Endodermal cell (in vitro differentiated cells): ENCODE measurements around the gene TNIK. TPM values are rescaled to one million over a fixed set of nuclear protein-coding genes. Genes with fewer than 3 reads are reported as not detected.

Experiments used
- DNase-seq: peaks from one replicate; pipeline ENCODE4 v3.0.0-alpha.2; 2017
- H3K27ac ChIP-seq: 2 replicates; pipeline ENCODE4 v1.5.1; 2013; ENCODE audit warnings: mild to moderate bottlenecking, low read depth, low read length, moderate library complexity
- H3K27me3 ChIP-seq: 2 replicates; pipeline ENCODE4 v1.6.1; 2013; ENCODE audit warnings: mild to moderate bottlenecking, low read length, moderate library complexity; ENCODE audit not compliant: insufficient read depth, control insufficient read depth, poor library complexity, severe bottlenecking
- H3K36me3 ChIP-seq: 2 replicates; pipeline ENCODE4 v1.7.0; 2013; ENCODE audit warnings: mild to moderate bottlenecking, low read length, moderate library complexity; ENCODE audit not compliant: control insufficient read depth, insufficient read depth
- H3K4me1 ChIP-seq: one replicate; pipeline ENCODE4 v1.7.0; 2013; ENCODE audit warnings: low read length; ENCODE audit not compliant: control insufficient read depth, insufficient read depth
- H3K4me3 ChIP-seq: 2 replicates; pipeline ENCODE4 v1.5.1; 2013; ENCODE audit warnings: mild to moderate bottlenecking, low read length, moderate library complexity
- H3K9ac ChIP-seq: 2 replicates; pipeline ENCODE4 v1.6.1; 2013; ENCODE audit warnings: mild to moderate bottlenecking, low read length, moderate library complexity; ENCODE audit not compliant: poor library complexity, severe bottlenecking; ENCODE audit errors: extremely low read depth
- H3K9me3 ChIP-seq: 2 replicates; pipeline ENCODE4 v1.6.1; 2013; ENCODE audit warnings: mild to moderate bottlenecking, low read length, moderate library complexity; ENCODE audit not compliant: control insufficient read depth
- H3K27ac Mint-ChIP-seq: 2 replicates; pipeline ENCODE4 v1.8.0; 2020; ENCODE audit warnings: mixed read lengths
- H3K27me3 Mint-ChIP-seq: 2 replicates; pipeline ENCODE4 v1.8.0; 2021; ENCODE audit warnings: mild to moderate bottlenecking, mixed read lengths; ENCODE audit not compliant: insufficient read depth
- H3K36me3 Mint-ChIP-seq: 2 replicates; pipeline ENCODE4 v1.8.0; 2020; ENCODE audit warnings: low read depth, mixed read lengths
- H3K4me1 Mint-ChIP-seq: 2 replicates; pipeline ENCODE4 v1.8.0; 2020; ENCODE audit warnings: mixed read lengths
- H3K4me3 Mint-ChIP-seq: 2 replicates; pipeline ENCODE4 v1.8.0; 2020; ENCODE audit warnings: mild to moderate bottlenecking, moderate library complexity, mixed read lengths
- H3K9me3 Mint-ChIP-seq: 2 replicates; pipeline ENCODE4 v1.8.0; 2020; ENCODE audit warnings: mild to moderate bottlenecking, mixed read lengths
- CTCF ChIP-seq: fragments of 200-600 bp; sonication (generic); conservative IDR thresholded peaks from 2 replicates; pipeline ENCODE4 v1.5.0; 2021; ENCODE audit warnings: antibody characterized with exemption, mild to moderate bottlenecking
- WGBS, 2 experiments: methylation state at CpG; one replicate each; pipeline versions ENCODE4 v1.1.5 to v1.1.7; 2013; ENCODE audit warnings: missing lambda C conversion rate in 2 of 2, mixed read lengths in 1 of 2; ENCODE audit not compliant: insufficient coverage in 1 of 2, insufficient read length in 1 of 2; 5-methylcytosine and 5-hydroxymethylcytosine counted together
- total RNA-seq, 2 donors: library from RNA; stranded (reverse); fragmentation: NEBNext Ultra II Directional in 1 of 2; extraction: Animal tissue kit (Norgen Biotek cat#: 25700) in 1 of 2; gene quantifications; 2 replicates in 1 of 2; 3 replicates in 1 of 2; pipeline ENCODE4 v1.2.1, GENCODE V29; 2021

The TNIK gene
- total RNA-seq, 2 donors from 2014 or later: 12.2 to 14.9 TPM

DNA sequence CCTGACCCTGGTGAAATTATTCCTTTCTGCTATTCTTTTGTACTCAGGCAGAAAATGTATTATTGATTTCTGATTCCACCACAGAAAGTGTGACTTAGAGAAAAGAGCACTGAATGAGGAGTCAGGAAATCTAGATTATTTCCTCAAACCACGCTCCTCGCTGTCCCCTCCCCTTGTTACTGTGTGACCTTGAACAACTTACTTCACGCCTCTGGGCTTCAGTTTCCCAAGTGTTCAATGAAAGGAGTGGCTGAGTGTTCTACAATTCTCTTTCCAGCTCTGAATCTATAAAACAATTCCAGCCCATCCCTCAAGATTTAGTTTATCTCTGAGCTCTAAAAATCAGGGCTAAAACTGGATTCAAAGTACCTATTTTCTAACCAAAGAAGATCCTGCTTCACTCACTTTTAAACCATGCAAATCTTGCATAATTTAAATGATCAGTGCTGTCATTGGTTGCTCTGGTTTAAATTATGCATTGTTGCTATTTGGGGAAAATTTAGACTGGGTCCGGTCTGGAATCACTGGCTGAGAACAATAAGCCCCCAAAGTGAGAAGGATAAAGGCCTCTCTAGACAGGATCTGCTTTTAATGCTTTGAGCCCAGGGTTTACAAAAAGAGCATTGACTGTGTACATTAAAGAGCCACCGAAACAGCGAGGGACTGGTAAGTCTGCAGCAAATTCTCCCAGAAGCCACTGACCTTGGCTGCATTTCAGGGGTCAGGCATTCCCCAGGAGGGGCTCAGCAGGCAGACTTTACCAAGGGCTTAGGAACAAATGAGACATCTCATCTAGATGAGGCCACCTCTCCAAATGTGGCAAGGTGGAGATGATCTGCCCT is 3.2 kb downstream of the TNIK start:
- H3K27ac Mint-ChIP-seq: peak overlapping the region; percentile 65
- peak overlapping the region; percentile 10 for H3K27ac ChIP-seq
- H3K4me3 Mint-ChIP-seq: peak overlapping the region; percentile 70
- peaks cover 8% of the 10 kb centered on the region for H3K4me1 ChIP-seq
- H3K9me3 ChIP-seq: no peaks in the 10 kb centered on the region
- H3K27me3 Mint-ChIP-seq: peaks cover 48% of the 10 kb centered on the region
- no peak for DNase-seq
- TF ChIP-seq CTCF: no peak
- H3K36me3 ChIP-seq: no peaks in the 10 kb centered on the region
- no peaks in the 10 kb centered on the region for H3K36me3 Mint-ChIP-seq
- peak overlapping the region; percentile 88 for H3K4me3 ChIP-seq
- 47 to 66% methylated on average over 4 to 6 of the region's 6 CpGs for WGBS, 2 experiments
- H3K4me1 Mint-ChIP-seq: peaks cover 47% of the 10 kb centered on the region
- no peaks in the 10 kb centered on the region for H3K9me3 Mint-ChIP-seq
- H3K27me3 ChIP-seq: peaks cover 43% of the 10 kb centered on the region
- H3K9ac ChIP-seq: no peak overlapping the region

DNA sequence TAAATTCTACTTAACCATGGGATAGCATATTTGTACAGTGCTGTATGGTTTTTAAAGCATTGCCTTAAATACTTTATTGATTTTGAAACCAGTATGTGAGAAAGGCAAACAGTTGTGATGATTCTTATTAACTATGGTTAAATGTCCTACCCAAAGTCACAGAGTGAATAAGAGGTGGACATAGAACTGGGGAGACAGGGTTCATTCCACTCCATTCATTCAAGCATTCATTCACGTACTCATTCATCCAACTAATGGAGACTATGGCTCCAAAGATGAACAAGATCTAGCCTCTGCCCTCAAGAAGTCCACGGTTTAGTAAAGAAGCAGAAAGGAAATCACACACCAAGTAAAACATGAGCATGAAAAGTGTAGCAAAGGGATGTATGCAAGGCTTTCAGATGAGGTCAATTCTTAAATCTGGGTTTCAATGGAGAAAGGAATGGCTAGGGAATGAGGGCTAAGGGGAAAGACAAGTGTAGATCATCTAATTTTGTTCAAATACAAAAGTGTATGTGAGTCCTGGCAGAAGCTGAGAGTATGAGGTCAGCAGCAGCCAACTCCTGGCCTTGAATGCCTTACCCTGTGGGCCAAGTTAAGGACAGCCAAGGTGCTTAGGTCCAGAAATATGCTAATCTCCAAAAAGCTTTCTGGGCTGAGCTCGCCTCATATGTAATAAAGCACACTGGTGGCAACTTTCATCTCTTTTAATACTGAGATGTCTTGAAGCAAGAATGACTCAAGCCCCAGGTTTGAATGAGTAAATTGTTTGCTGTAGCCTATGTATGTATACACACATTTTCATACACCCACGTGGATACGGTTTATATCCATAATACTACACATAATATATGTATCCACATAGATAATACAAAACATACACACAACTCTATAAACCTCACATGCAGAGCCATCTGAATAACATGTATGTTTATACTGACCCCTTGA is 4.3 kb downstream of the TNIK start:
- H3K9ac ChIP-seq: no peak overlapping the region
- peaks cover 37% of the 10 kb centered on the region for H3K27me3 Mint-ChIP-seq
- H3K4me3 Mint-ChIP-seq: no peak overlapping the region
- H3K36me3 ChIP-seq: no peaks in the 10 kb centered on the region
- peaks cover 39% of the 10 kb centered on the region for H3K4me1 Mint-ChIP-seq
- DNase-seq: no peak
- no peak overlapping the region for H3K27ac Mint-ChIP-seq
- 50 to 54% methylated on average over 2 to 5 of the region's 5 CpGs for WGBS, 2 experiments
- H3K4me1 ChIP-seq: peaks cover 8% of the 10 kb centered on the region
- H3K4me3 ChIP-seq: no peak overlapping the region
- no peaks in the 10 kb centered on the region for H3K9me3 ChIP-seq
- no peaks in the 10 kb centered on the region for H3K9me3 Mint-ChIP-seq
- H3K27me3 ChIP-seq: peaks cover 32% of the 10 kb centered on the region
- TF ChIP-seq CTCF: no peak
- H3K36me3 Mint-ChIP-seq: no peaks in the 10 kb centered on the region
- no peak overlapping the region for H3K27ac ChIP-seq

GRCh38 chr3:171454041-171454440 is 6.2 kb downstream of the TNIK start:
- H3K4me1 Mint-ChIP-seq: peaks cover 35% of the 10 kb centered on the region
- Histone ChIP-seq H3K4me1 (peaks cover 10% of the 10 kb centered on the region), H3K9ac (no peak overlapping the region), H3K27me3 (peaks cover 14% of the 10 kb centered on the region), H3K4me3 (no peak overlapping the region), H3K36me3 (no peaks in the 10 kb centered on the region), H3K27ac (no peak overlapping the region), H3K9me3 (no peaks in the 10 kb centered on the region)
- WGBS, 2 experiments: 89 to 93% methylated on average over 7 to 8 of the region's 8 CpGs
- H3K27me3 Mint-ChIP-seq: peaks cover 20% of the 10 kb centered on the region
- no peak for TF ChIP-seq CTCF
- no peaks in the 10 kb centered on the region for H3K9me3 Mint-ChIP-seq
- H3K27ac Mint-ChIP-seq: no peak overlapping the region
- H3K36me3 Mint-ChIP-seq: no peaks in the 10 kb centered on the region
- DNase-seq: no peak
- H3K4me3 Mint-ChIP-seq: no peak overlapping the region
